ENCODE results near the gene ADGRG6. TPM values are rescaled to one million over a fixed set of nuclear protein-coding genes. Genes with fewer than 3 reads are reported as not detected.

The ADGRG6 gene
- total and polyA plus RNA-seq, 9 of the 15 experiments (the other 6 are each of a cell fraction or from before 2014, with no cell fraction given): under 0.01 to 0.11 (median 0.05) TPM; not detected in 5

GRCh38 chr6:142420802-142421201 lies 119.0 kb downstream of the ADGRG6 start:
- in situ Hi-C loops (cut with MboI): no loop called here
- no peaks in the 10 kb centered on the region for H4K20me1 ChIP-seq (replicated peaks; ENCODE audit: control insufficient read depth, insufficient read depth, low read length)
- no peaks in the 10 kb centered on the region for H3K36me3 ChIP-seq (ENCODE audit: control insufficient read depth, insufficient read depth, low read length)
- H2AFZ ChIP-seq (ENCODE audit: low read depth, low read length): no peak overlapping the region
- H3K4me2 ChIP-seq (ENCODE audit: insufficient read depth, low read length): no peak overlapping the region
- FAIRE-seq: no peak
- POLR2A ChIA-PET: no interaction called here
- no peak overlapping the region for H3K4me3 ChIP-seq
- no peaks in the 10 kb centered on the region for H3K27me3 ChIP-seq (ENCODE audit: control insufficient read depth in 2 of 2, insufficient read depth in 2 of 2, low read length in 2 of 2)
- H3K4me1 ChIP-seq (replicated peaks in 1 of 2; ENCODE audit: control insufficient read depth in 2 of 2, insufficient read depth in 2 of 2, low read length in 2 of 2): no peaks in the 10 kb centered on the region
- intact Hi-C loops (cut with micrococcal nuclease): no loop called here
- no peaks in the 10 kb centered on the region for H3K9me1 ChIP-seq (ENCODE audit: control insufficient read depth, insufficient read depth, low read length)
- no peak overlapping the region for H3K27ac ChIP-seq (ENCODE audit: extremely low read depth, low read depth, low read length)
- H3K79me2 ChIP-seq (ENCODE audit: control insufficient read depth, insufficient read depth, low read length): no peaks in the 10 kb centered on the region
- BruUV-seq (replicated peaks): no TSS peak
- ATAC-seq: no peak
- no peak for DNase-seq (ENCODE audit: extremely low read depth in 1 of 4, low spot score in 3 of 4)
- no peak overlapping the region for H3K9ac ChIP-seq (ENCODE audit: insufficient read depth in 1 of 2, low read depth in 2 of 2, low read length in 2 of 2)
- CTCF ChIA-PET (ENCODE audit: low intra/inter-chr PET ratio): no interaction called here
- H3K9me3 ChIP-seq (replicated peaks; ENCODE audit: control insufficient read depth, insufficient read depth, low read depth, low read length): no peaks in the 10 kb centered on the region
- TF ChIP-seq, protein P1, sequence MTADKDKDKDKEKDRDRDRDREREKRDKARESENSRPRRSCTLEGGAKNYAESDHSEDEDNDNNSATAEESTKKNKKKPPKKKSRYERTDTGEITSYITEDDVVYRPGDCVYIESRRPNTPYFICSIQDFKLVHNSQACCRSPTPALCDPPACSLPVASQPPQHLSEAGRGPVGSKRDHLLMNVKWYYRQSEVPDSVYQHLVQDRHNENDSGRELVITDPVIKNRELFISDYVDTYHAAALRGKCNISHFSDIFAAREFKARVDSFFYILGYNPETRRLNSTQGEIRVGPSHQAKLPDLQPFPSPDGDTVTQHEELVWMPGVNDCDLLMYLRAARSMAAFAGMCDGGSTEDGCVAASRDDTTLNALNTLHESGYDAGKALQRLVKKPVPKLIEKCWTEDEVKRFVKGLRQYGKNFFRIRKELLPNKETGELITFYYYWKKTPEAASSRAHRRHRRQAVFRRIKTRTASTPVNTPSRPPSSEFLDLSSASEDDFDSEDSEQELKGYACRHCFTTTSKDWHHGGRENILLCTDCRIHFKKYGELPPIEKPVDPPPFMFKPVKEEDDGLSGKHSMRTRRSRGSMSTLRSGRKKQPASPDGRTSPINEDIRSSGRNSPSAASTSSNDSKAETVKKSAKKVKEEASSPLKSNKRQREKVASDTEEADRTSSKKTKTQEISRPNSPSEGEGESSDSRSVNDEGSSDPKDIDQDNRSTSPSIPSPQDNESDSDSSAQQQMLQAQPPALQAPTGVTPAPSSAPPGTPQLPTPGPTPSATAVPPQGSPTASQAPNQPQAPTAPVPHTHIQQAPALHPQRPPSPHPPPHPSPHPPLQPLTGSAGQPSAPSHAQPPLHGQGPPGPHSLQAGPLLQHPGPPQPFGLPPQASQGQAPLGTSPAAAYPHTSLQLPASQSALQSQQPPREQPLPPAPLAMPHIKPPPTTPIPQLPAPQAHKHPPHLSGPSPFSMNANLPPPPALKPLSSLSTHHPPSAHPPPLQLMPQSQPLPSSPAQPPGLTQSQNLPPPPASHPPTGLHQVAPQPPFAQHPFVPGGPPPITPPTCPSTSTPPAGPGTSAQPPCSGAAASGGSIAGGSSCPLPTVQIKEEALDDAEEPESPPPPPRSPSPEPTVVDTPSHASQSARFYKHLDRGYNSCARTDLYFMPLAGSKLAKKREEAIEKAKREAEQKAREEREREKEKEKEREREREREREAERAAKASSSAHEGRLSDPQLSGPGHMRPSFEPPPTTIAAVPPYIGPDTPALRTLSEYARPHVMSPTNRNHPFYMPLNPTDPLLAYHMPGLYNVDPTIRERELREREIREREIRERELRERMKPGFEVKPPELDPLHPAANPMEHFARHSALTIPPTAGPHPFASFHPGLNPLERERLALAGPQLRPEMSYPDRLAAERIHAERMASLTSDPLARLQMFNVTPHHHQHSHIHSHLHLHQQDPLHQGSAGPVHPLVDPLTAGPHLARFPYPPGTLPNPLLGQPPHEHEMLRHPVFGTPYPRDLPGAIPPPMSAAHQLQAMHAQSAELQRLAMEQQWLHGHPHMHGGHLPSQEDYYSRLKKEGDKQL (CRISPR knock-in tag; IDR thresholded peaks at IDR 0.05; ENCODE audit: borderline replicate concordance): no peak
- TF ChIP-seq HNRNPLL (IDR thresholded peaks at IDR 0.05; ENCODE audit: low read depth, low read length, poor library complexity, severe bottlenecking) (no peak), NFE2 (IDR thresholded peaks at IDR 0.05; ENCODE audit: low read depth) (no peak), CHCHD3 (CRISPR knock-in tag; IDR thresholded peaks at IDR 0.05) (no peak), CBFA2T2 (conservative IDR thresholded peaks at IDR 0.05) (no peak), SAFB2 (IDR thresholded peaks at IDR 0.05; ENCODE audit: borderline replicate concordance, low read depth, low read length, severe bottlenecking) (no peak), IRF2 (CRISPR knock-in tag; IDR thresholded peaks at IDR 0.05) (no peak), FOS (IDR thresholded peaks at IDR 0.05; ENCODE audit: extremely low read depth, insufficient read length) (no peak), ZNF655 (CRISPR knock-in tag; IDR thresholded peaks at IDR 0.05) (no peak), HINFP (tag; conservative IDR thresholded peaks at IDR 0.05; ENCODE audit: low read depth) (no peak)
